Measurements from ENCODE around the gene WAPL. TPM values are rescaled to one million over a fixed set of nuclear protein-coding genes. Genes with fewer than 3 reads are reported as not detected.

WAPL gene
- polyA plus RNA-seq, 1 donor from 2014 or later: 30.6 TPM

DNA sequence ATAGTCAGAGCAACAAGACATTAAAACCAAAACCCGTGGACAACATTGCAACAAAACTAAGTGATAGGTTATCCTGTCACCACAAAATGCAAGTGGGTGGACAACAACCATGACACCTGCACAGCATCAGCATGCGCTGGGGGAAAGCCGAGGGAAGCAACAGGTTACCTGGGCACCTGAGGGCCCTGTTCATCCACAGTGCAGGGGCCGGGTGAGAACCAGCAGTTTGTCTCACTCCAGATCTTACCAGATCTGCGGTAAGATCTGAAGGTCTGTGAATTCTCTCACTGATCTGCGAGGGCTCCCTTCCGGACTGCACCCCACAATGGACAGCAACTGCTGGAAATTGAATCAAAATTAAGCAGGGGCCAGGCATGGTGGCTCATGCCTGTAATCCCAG is 124.5 kb downstream of the WAPL start:
- no peaks in the 10 kb centered on the region for H3K36me3 ChIP-seq (ENCODE audit: insufficient read depth, low read length)
- H3F3A ChIP-seq (ENCODE audit: insufficient read depth, low read length, poor library complexity, severe bottlenecking): peaks cover 8% of the 10 kb centered on the region
- H3K9ac ChIP-seq (ENCODE audit: low read length): no peak overlapping the region
- no peak overlapping the region for H3K4me2 ChIP-seq (ENCODE audit: low read length)
- H3K9me3 ChIP-seq (ENCODE audit: low read length): no peaks in the 10 kb centered on the region
- H3K27me3 ChIP-seq (ENCODE audit: insufficient read depth, low read depth, low read length): peaks cover 23% of the 10 kb centered on the region
- H3K4me3 ChIP-seq (ENCODE audit: low read length): no peak overlapping the region
- H3K9me2 ChIP-seq (ENCODE audit: insufficient read depth, low read length): no peaks in the 10 kb centered on the region
- H3K79me2 ChIP-seq (replicated peaks; ENCODE audit: insufficient read depth, low read length): no peaks in the 10 kb centered on the region
- H3K27ac ChIP-seq (ENCODE audit: low read length): no peak overlapping the region
- H2AFZ ChIP-seq (ENCODE audit: low read depth, low read length): no peak overlapping the region
- TF ChIP-seq POLR2AphosphoS5 (IDR thresholded peaks at IDR 0.05) (no peak), MXI1 (conservative IDR thresholded peaks at IDR 0.05; ENCODE audit: poor library complexity, severe bottlenecking) (no peak), EP300 (conservative IDR thresholded peaks at IDR 0.05; ENCODE audit: poor library complexity, severe bottlenecking) (no peak), SMC3 (conservative IDR thresholded peaks at IDR 0.05; ENCODE audit: poor library complexity) (no peak), TAF1 (IDR thresholded peaks at IDR 0.05; ENCODE audit: low read depth) (no peak), EZH2 (IDR thresholded peaks at IDR 0.05; ENCODE audit: borderline replicate concordance, insufficient read depth, low read length, poor library complexity, severe bottlenecking) (no peak), RAD21 (conservative IDR thresholded peaks at IDR 0.05) (no peak)
- TF ChIP-seq, protein P1, sequence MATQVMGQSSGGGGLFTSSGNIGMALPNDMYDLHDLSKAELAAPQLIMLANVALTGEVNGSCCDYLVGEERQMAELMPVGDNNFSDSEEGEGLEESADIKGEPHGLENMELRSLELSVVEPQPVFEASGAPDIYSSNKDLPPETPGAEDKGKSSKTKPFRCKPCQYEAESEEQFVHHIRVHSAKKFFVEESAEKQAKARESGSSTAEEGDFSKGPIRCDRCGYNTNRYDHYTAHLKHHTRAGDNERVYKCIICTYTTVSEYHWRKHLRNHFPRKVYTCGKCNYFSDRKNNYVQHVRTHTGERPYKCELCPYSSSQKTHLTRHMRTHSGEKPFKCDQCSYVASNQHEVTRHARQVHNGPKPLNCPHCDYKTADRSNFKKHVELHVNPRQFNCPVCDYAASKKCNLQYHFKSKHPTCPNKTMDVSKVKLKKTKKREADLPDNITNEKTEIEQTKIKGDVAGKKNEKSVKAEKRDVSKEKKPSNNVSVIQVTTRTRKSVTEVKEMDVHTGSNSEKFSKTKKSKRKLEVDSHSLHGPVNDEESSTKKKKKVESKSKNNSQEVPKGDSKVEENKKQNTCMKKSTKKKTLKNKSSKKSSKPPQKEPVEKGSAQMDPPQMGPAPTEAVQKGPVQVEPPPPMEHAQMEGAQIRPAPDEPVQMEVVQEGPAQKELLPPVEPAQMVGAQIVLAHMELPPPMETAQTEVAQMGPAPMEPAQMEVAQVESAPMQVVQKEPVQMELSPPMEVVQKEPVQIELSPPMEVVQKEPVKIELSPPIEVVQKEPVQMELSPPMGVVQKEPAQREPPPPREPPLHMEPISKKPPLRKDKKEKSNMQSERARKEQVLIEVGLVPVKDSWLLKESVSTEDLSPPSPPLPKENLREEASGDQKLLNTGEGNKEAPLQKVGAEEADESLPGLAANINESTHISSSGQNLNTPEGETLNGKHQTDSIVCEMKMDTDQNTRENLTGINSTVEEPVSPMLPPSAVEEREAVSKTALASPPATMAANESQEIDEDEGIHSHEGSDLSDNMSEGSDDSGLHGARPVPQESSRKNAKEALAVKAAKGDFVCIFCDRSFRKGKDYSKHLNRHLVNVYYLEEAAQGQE (IDR thresholded peaks at IDR 0.05; ENCODE audit: borderline replicate concordance): no peak
- TF ChIP-seq, protein P2, sequence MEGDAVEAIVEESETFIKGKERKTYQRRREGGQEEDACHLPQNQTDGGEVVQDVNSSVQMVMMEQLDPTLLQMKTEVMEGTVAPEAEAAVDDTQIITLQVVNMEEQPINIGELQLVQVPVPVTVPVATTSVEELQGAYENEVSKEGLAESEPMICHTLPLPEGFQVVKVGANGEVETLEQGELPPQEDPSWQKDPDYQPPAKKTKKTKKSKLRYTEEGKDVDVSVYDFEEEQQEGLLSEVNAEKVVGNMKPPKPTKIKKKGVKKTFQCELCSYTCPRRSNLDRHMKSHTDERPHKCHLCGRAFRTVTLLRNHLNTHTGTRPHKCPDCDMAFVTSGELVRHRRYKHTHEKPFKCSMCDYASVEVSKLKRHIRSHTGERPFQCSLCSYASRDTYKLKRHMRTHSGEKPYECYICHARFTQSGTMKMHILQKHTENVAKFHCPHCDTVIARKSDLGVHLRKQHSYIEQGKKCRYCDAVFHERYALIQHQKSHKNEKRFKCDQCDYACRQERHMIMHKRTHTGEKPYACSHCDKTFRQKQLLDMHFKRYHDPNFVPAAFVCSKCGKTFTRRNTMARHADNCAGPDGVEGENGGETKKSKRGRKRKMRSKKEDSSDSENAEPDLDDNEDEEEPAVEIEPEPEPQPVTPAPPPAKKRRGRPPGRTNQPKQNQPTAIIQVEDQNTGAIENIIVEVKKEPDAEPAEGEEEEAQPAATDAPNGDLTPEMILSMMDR (IDR thresholded peaks at IDR 0.05; ENCODE audit: poor library complexity, severe bottlenecking): no peak
- no peaks in the 10 kb centered on the region for H4K20me1 ChIP-seq (ENCODE audit: insufficient read depth)

DNA sequence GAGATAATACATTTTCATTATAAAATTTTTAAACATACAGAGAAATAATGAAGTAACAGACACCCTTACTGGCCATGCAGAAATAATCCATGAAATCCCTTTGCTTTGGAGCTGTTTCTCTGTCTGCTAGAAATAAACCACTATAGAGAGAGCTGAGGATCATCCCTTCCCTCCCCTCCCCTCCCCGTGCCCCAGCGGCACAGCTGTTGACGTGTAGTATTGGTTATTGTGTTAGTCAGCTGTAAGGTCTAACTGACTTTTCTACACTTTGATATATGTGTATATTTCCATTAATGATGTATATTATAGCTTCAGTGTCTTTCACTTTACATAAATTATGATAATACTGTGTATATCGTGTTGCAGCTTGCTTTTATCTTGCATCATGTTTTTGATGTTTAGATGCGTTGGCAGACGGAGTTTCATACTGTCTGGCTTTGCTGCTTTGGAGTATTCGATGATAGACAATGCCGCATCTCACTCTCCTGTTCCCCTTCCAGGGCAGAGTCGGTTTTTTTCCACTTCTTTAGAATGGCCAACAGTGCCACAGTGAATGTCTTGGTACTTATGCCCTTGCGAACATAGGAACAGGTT is 127.6 kb downstream of the WAPL start:
- no peak overlapping the region for H2AFZ ChIP-seq (ENCODE audit: low read depth, low read length)
- H3K79me2 ChIP-seq (replicated peaks; ENCODE audit: insufficient read depth, low read length): no peaks in the 10 kb centered on the region
- no peaks in the 10 kb centered on the region for H4K20me1 ChIP-seq (ENCODE audit: insufficient read depth)
- no peaks in the 10 kb centered on the region for H3K9me3 ChIP-seq (ENCODE audit: low read length)
- no peak overlapping the region for H3K9ac ChIP-seq (ENCODE audit: low read length)
- peaks cover 17% of the 10 kb centered on the region for H3K27me3 ChIP-seq (ENCODE audit: insufficient read depth, low read depth, low read length)
- H3K9me2 ChIP-seq (ENCODE audit: insufficient read depth, low read length): no peaks in the 10 kb centered on the region
- no peak overlapping the region for H3K4me3 ChIP-seq (ENCODE audit: low read length)
- H3K36me3 ChIP-seq (ENCODE audit: insufficient read depth, low read length): no peaks in the 10 kb centered on the region
- TF ChIP-seq MXI1 (conservative IDR thresholded peaks at IDR 0.05; ENCODE audit: poor library complexity, severe bottlenecking): no peak
- TF ChIP-seq TAF1 (IDR thresholded peaks at IDR 0.05; ENCODE audit: low read depth): no peak
- TF ChIP-seq SMC3 (conservative IDR thresholded peaks at IDR 0.05; ENCODE audit: poor library complexity): no peak
- TF ChIP-seq EP300 (conservative IDR thresholded peaks at IDR 0.05; ENCODE audit: poor library complexity, severe bottlenecking): no peak
- TF ChIP-seq, protein P1 (IDR thresholded peaks at IDR 0.05; ENCODE audit: borderline replicate concordance): no peak
- no peak for TF ChIP-seq EZH2 (IDR thresholded peaks at IDR 0.05; ENCODE audit: borderline replicate concordance, insufficient read depth, low read length, poor library complexity, severe bottlenecking)
- no peak for TF ChIP-seq POLR2AphosphoS5 (IDR thresholded peaks at IDR 0.05)
- no peak for TF ChIP-seq RAD21 (conservative IDR thresholded peaks at IDR 0.05)
- TF ChIP-seq, protein P2 (IDR thresholded peaks at IDR 0.05; ENCODE audit: poor library complexity, severe bottlenecking): no peak
- H3F3A ChIP-seq (ENCODE audit: insufficient read depth, low read length, poor library complexity, severe bottlenecking): peaks cover 2% of the 10 kb centered on the region
- H3K27ac ChIP-seq (ENCODE audit: low read length): no peak overlapping the region
- H3K4me2 ChIP-seq (ENCODE audit: low read length): no peak overlapping the region

Data from neural cell (in vitro differentiated cells).